ENCODE data around the gene CES4A. TPM values are rescaled to one million over a fixed set of nuclear protein-coding genes. Genes with fewer than 3 reads are reported as not detected.
"Not testable (repeated sequence)": the region's sequence is repeated elsewhere in the genome, so short reads cannot be mapped to it uniquely, and the experiment has no call there.

Gene CES4A
- total RNA-seq, 4 donors from 2014 or later, result 4.4 to 48.1 (median 14.3) TPM

DNA sequence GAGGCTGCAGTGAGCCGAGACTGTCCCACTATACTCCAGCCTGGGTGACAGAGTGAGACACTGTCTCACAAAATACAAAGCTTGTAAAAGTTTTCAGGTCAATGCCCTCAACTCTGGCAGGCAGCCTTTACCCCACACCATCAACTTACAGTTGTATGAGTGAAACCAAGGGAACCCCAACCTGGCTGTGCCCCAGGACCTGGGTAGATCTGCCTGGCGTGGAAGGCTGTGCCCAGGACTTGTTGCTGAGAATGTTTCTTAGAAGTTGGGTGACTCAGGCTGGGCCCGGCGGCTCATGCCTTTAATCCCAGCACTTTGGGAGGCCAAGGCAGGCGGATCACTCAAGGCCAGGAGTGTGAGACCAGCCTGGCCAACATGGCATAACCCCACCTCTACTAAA, 19.5 kb upstream of the CES4A start:
- ATAC-seq (ENCODE audit: low FRiP score) (no peak), DNase-seq (ENCODE audit: low spot score) (no peak)
- TF ChIP-seq, protein P1, sequence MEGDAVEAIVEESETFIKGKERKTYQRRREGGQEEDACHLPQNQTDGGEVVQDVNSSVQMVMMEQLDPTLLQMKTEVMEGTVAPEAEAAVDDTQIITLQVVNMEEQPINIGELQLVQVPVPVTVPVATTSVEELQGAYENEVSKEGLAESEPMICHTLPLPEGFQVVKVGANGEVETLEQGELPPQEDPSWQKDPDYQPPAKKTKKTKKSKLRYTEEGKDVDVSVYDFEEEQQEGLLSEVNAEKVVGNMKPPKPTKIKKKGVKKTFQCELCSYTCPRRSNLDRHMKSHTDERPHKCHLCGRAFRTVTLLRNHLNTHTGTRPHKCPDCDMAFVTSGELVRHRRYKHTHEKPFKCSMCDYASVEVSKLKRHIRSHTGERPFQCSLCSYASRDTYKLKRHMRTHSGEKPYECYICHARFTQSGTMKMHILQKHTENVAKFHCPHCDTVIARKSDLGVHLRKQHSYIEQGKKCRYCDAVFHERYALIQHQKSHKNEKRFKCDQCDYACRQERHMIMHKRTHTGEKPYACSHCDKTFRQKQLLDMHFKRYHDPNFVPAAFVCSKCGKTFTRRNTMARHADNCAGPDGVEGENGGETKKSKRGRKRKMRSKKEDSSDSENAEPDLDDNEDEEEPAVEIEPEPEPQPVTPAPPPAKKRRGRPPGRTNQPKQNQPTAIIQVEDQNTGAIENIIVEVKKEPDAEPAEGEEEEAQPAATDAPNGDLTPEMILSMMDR (IDR thresholded peaks at IDR 0.05), result no peak

DNA sequence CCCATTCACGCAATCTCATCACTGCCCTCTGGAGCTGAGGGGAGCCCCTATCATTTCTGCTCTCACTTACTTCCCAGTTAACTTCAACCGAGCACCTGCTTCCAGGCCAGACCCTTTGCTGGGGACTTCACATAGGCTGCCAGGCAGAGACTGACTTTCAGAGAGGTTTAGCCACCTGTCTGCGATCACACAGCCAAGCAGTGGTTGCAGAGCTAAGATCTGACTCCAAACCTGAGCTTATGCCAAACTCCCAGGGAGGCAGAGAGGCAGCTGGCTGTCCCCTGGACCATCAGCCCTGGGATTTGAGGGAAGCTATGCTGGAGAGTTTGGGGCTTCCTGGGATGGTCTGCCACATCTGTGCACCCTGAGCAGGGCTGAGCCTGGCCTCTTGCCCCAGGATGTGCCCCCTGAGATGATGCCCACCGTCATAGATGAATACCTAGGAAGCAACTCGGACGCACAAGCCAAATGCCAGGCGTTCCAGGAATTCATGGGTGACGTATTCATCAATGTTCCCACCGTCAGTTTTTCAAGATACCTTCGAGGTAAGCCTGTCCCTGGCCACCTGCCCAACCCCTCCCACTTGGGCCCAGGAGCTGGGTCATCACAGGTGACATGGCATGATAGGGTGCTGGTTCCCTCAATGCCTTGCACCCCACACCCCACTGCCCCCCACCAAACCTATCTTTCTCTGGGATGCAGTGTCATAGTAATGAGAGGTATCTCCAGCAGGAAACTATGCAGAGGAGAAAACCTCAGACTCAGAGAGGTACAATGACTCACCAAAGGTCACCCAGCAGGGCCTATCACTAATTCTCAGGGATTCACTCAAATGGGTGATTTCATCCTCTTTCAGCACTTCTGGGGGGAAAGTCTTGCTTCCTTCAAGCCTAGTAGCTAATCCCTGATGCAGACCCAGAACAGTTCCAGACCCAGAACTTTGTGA, 17.3 kb upstream of the CES4A start:
- TF ChIP-seq, protein P1 (IDR thresholded peaks at IDR 0.05), result no peak
- ATAC-seq (ENCODE audit: low FRiP score) (no peak), DNase-seq (ENCODE audit: low spot score) (no peak)

DNA sequence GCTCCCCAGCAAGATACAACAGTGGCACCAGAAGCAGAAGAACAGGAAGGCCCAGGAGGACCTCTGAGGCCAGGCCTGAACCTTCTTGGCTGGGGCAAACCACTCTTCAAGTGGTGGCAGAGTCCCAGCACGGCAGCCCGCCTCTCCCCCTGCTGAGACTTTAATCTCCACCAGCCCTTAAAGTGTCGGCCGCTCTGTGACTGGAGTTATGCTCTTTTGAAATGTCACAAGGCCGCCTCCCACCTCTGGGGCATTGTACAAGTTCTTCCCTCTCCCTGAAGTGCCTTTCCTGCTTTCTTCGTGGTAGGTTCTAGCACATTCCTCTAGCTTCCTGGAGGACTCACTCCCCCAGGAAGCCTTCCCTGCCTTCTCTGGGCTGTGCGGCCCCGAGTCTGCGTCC, 15.4 kb upstream of the CES4A start:
- ATAC-seq (ENCODE audit: low FRiP score), result no peak
- DNase-seq (ENCODE audit: low spot score), result no peak
- TF ChIP-seq, protein P1 (IDR thresholded peaks at IDR 0.05), result no peak

DNA sequence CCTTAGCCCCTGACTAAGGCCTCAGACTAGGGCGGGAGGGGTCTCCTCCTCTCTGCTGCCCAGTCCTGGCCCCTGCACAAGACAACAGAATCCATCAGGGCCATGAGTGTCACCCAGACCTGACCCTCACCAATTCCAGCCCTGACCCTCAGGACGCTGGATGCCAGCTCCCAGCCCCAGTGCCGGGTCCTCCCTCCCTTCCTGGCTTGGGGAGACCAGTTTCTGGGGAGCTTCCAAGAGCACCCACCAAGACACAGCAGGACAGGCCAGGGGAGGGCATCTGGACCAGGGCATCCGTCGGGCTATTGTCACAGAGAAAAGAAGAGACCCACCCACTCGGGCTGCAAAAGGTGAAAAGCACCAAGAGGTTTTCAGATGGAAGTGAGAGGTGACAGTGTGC, 14.7 kb upstream of the CES4A start:
- no peak for ATAC-seq (ENCODE audit: low FRiP score)
- TF ChIP-seq, protein P1 (IDR thresholded peaks at IDR 0.05), result no peak

DNA sequence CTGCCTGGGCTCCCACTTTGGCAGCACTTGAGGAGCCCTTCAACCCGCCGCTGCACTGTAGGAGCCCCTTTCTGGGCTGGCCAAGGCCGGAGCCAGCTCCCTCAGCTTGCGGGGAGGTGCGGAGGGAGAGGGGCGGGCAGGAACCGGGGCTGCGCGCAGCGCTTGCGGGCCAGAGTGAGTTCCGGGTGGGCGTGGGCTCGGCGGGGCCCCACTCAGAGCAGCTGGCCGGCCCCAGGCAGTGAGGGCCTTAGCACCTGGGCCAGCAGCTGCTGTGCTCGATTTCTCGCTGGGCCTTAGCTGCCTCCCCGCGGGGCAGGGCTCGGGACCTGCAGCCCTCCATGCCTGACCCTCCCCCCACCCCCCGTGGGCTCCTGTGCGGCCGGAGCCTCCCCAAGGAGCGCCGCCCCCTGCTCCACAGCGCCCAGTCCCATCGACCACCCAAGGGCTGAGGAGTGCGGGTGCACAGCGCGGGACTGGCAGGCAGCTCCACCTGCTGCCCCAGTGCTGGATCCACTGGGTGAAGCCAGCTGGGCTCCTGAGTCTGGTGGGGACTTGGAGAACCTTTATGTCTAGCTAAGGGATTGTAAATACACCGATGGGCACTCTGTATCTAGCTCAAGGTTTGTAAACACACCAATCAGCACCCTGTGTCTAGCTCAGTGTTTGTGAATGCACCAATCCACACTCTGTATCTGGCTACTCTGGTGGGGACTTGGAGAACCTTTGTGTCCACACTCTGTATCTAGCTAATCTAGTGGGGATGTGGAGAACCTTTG, 14.0 kb upstream of the CES4A start:
- DNase-seq (ENCODE audit: low spot score); ATAC-seq (ENCODE audit: low FRiP score): not testable (repeated sequence)

More for the DNA sequence above, 14.7 kb upstream of the CES4A start:
- no peak for DNase-seq (ENCODE audit: low spot score)

DNA sequence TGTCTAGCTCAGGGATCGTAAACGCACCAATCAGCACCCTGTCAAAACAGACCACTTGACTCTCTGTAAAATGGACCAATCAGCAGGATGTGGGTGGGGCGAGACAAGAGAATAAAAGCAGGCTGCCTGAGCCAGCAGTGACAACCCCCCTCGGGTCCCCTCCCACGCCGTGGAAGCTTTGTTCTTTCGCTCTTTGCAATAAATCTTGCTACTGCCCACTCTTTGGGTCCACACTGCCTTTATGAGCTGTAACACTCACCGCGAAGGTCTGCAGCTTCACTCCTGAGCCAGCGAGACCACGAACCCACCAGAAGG, 13.5 kb upstream of the CES4A start:
- not testable (repeated sequence) for ATAC-seq (ENCODE audit: low FRiP score); DNase-seq (ENCODE audit: low spot score)

DNA sequence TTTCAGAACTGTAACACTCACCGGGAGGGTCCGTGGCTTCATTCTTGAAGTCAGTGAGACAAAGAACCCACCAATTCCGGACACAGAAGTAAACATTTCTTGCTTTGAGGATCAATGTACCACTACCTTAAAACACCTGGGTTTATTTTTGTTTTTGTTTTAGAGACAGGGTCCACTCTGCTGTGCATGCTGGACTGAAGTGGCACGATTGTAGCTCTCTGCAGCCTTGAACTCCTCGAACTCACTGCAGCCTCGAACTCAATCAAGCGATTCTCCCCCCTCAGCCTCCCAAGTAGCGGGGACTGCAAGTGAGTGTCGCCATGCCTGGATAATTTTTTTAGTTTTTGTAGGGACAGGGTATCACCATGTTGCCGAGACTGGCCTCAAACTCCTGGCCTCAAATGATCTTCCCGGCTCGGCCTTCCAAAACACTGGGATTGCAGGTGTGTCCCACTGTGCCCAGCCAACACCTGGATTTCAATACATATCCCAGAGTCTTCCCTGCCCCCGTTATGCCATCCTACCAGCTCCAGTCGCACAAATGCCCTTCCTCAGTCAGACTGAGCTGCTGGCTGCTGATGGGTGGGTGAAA, 13.0 kb upstream of the CES4A start:
- TF ChIP-seq, protein P1 (IDR thresholded peaks at IDR 0.05), result no peak
- no peak for ATAC-seq (ENCODE audit: low FRiP score)

More for the DNA sequence above, 13.0 kb upstream of the CES4A start:
- DNase-seq (ENCODE audit: low spot score), result no peak

Measured in omental fat pad (tissue), 4 donors.